ENCODE results near the gene OR5M8. TPM values are rescaled to one million over a fixed set of nuclear protein-coding genes. Genes with fewer than 3 reads are reported as not detected.

Gene OR5M8
- not detected for total RNA-seq
- not detected for polyA plus RNA-seq (ENCODE audit: insufficient read depth, low read depth, low replicate concordance)
- long read RNA-seq, donor 1, result 0 reads
- long read RNA-seq, donor 2, result 0 reads
- long read RNA-seq, donor 3, result 0 reads
- long read RNA-seq, donor 4, result 0 reads
- long read RNA-seq, donor 5, result 0 reads
- long read RNA-seq, donor 6, result 0 reads
- long read RNA-seq, donor 7, result 0 reads
- long read RNA-seq, donor 8, result 0 reads
- long read RNA-seq, donor 9, result 0 reads
- long read RNA-seq, donor 10, result 0 reads

GRCh38 chr11:56491270-56491669, at the start of gene OR5M8:
Gene OR5M8 (minus strand): TSS chr11:56491370. CDS start chr11:56491370, 0 bp downstream.
- intact Hi-C loops (cut with DNase I), result no loop called here
- no peak for DNase-seq
- Histone ChIP-seq H3K36me3 (ENCODE audit: control insufficient read depth in 2 of 3, insufficient read depth in 3 of 3, low read length in 3 of 3) (no peaks in the 10 kb centered on the region), H3K9me3 (ENCODE audit: control insufficient read depth in 2 of 3, insufficient read depth in 1 of 3, low read length in 3 of 3) (peaks cover 0 to 4% (median 3%) of the 10 kb centered on the region in 3 donors), H3K27ac (ENCODE audit: low read depth in 2 of 2, low read length in 2 of 2) (no peak within 1 kb of the TSS), H3K4me1 (ENCODE audit: control insufficient read depth in 2 of 3, insufficient read depth in 2 of 3, low read depth in 1 of 3, low read length in 3 of 3) (no peaks in the 10 kb centered on the region), H3K4me3 (ENCODE audit: low read length in 3 of 3) (no peak within 1 kb of the TSS), H3K27me3 (ENCODE audit: control insufficient read depth, insufficient read depth, low read length) (no peaks in the 10 kb centered on the region), H3K9ac (ENCODE audit: low read length in 3 of 3) (no peak within 1 kb of the TSS)
- TF ChIP-seq CTCF (IDR thresholded peaks at IDR 0.05; ENCODE audit: borderline replicate concordance, extremely low read depth, insufficient read depth), result no peak
- no peak for FAIRE-seq

GRCh38 chr11:56533054-56533740, 42.0 kb upstream of the OR5M8 start:
- no peak for DNase-seq
- no peak overlapping the region for H3K4me3 ChIP-seq (ENCODE audit: low read length in 3 of 3)
- no peak for FAIRE-seq
- H3K27me3 ChIP-seq (ENCODE audit: control insufficient read depth, insufficient read depth, low read length), result no peaks in the 10 kb centered on the region
- no peaks in the 10 kb centered on the region for H3K36me3 ChIP-seq (ENCODE audit: control insufficient read depth in 2 of 3, insufficient read depth in 3 of 3, low read length in 3 of 3)
- no peak overlapping the region for H3K9ac ChIP-seq (ENCODE audit: low read length in 3 of 3)
- H3K9me3 ChIP-seq (ENCODE audit: control insufficient read depth in 2 of 3, insufficient read depth in 1 of 3, low read length in 3 of 3), result no peaks in the 10 kb centered on the region
- no peak overlapping the region for H3K27ac ChIP-seq (ENCODE audit: low read depth in 2 of 2, low read length in 2 of 2)
- no peak for TF ChIP-seq CTCF (IDR thresholded peaks at IDR 0.05; ENCODE audit: borderline replicate concordance, extremely low read depth, insufficient read depth)
- H3K4me1 ChIP-seq (ENCODE audit: control insufficient read depth in 2 of 3, insufficient read depth in 2 of 3, low read depth in 1 of 3, low read length in 3 of 3), result no peaks in the 10 kb centered on the region
- intact Hi-C loops (cut with DNase I), result no loop called here

GRCh38 chr11:56531856-56532255, 40.7 kb upstream of the OR5M8 start:
- H3K9ac ChIP-seq (ENCODE audit: low read length in 3 of 3), result no peak overlapping the region
- no peak overlapping the region for H3K4me3 ChIP-seq (ENCODE audit: low read length in 3 of 3)
- H3K27me3 ChIP-seq (ENCODE audit: control insufficient read depth, insufficient read depth, low read length), result no peaks in the 10 kb centered on the region
- H3K27ac ChIP-seq (ENCODE audit: low read depth in 2 of 2, low read length in 2 of 2), result no peak overlapping the region
- no peak for TF ChIP-seq CTCF (IDR thresholded peaks at IDR 0.05; ENCODE audit: borderline replicate concordance, extremely low read depth, insufficient read depth)
- no peaks in the 10 kb centered on the region for H3K36me3 ChIP-seq (ENCODE audit: control insufficient read depth in 2 of 3, insufficient read depth in 3 of 3, low read length in 3 of 3)
- no peak for DNase-seq
- intact Hi-C loops (cut with DNase I), result no loop called here
- no peaks in the 10 kb centered on the region for H3K4me1 ChIP-seq (ENCODE audit: control insufficient read depth in 2 of 3, insufficient read depth in 2 of 3, low read depth in 1 of 3, low read length in 3 of 3)
- no peak for FAIRE-seq
- no peaks in the 10 kb centered on the region for H3K9me3 ChIP-seq (ENCODE audit: control insufficient read depth in 2 of 3, insufficient read depth in 1 of 3, low read length in 3 of 3)
